GM19193 (cell line): ENCODE data around the gene MYRF.

Source experiments
- POLR2A ChIP-seq: IDR thresholded peaks from 4 replicates; pipeline ENCODE4 v1.6.1; 2011; ENCODE audit not compliant: insufficient read depth, insufficient read length; ENCODE audit errors: extremely low read depth

MYRF gene

GRCh38 chr11:61731211-61731951, 21.1 kb upstream of the MYRF start:
- TF ChIP-seq POLR2A, result no peak

DNA sequence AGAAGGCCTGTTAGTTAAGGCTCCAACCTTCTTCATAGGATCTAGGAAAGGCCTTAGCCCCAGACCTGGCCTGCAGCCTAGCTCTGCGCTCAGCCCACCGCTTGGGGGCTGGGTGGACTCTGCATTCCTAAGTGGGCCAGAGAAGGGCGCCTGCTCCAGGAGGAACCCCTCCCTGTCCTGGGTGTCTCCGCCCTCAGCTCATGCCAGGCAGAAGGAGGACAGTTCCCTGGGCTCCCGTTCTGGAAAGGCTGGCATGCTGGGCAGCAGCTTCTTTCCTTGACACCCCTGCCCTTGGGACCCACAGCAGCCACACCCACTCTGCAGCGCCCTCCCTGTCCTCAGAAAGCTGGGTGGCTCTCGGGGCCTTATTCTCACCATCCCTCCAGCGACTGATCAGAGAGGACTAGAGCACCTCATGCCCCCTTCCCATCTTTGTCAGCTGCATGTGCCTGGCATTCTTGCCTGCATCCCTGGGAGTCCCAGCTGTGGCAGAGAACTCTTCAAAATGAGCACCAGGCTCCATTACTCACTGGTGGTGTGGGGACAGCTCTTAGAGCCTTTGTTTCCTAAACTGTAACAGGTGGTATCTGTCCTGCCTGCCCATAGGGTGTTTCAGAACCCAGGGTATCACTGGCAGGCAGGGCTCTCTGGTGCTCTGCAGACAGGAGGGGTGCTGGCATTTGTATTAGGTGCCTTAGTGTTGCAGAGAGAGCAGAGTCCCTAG, 20.3 kb upstream of the MYRF start:
- no peak for TF ChIP-seq POLR2A

GRCh38 chr11:61732705-61733104, 19.7 kb upstream of the MYRF start:
- no peak for TF ChIP-seq POLR2A

DNA sequence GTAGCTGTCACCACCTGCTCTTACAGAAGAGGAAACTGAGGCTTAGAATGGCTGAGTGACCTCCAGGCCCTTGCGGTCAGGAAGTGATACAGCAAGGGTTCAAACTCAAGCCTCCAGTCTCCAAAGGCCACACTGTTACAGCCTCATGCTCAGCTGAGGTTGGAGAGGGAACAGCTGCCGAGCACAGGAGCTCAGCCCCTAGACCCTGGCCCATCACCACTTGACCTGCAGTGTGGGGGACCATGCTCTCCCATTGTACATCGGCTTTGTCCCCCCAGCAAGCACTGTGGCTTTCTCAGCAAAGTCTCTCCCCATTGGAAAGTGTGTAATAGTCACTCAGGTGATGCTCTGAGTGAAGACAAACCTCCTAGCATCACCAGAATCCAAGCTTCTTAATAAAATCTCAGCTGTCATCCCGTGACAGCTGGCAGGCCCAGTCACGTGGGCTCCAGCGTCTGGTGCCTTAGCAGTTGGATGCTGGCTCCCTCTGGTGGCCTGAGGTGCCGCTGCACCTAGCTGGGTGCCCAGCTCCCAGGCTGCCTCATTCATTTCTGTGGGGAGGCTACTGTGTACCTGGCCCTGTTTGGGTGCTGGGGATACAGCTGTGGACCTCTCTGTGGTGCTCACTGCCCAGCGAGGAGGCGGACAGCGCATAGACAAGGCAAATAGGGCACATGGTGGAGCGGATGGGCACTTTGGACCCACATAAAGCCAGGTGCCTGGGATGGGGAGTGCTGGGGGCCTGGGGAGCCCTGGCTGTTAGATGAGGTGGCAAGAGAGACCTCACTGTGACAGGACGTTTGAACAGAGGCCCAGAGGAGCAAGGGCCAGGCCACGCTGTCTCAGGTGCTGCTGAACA, 19.1 kb upstream of the MYRF start:
- TF ChIP-seq POLR2A, result no peak

- no peak for TF ChIP-seq POLR2A
These were observed 17.7 kb upstream of the MYRF start for GRCh38 chr11:61734767-61735166.

GRCh38 chr11:61735391-61735790, 17.0 kb upstream of the MYRF start:
- TF ChIP-seq POLR2A, result no peak

- no peak for TF ChIP-seq POLR2A
These were observed 16.1 kb upstream of the MYRF start for GRCh38 chr11:61736310-61736709.

GRCh38 chr11:61737131-61737530, 15.3 kb upstream of the MYRF start:
- no peak for TF ChIP-seq POLR2A

GRCh38 chr11:61737636-61738386, 14.6 kb upstream of the MYRF start:
- TF ChIP-seq POLR2A, result no peak

DNA sequence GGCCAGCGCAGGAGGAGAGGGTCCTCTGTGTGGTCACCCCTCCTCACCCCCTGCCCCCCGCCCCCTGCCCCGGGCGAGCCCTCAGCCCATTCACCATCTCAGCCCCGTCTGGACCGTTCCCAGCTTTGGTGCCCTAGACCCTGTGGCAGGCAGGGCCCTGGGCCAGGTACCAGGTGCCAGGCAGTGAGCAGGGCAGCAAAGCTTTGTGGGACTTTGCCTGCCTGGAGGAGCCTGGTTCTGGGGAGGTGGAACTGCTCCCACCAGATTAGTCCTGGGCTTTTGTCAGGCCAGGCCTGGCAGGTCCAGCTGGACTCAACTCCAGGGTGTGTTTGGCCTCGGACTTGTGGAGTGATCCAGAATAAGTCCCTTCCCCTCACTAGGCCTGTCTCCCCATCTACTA, 13.7 kb upstream of the MYRF start:
- no peak for TF ChIP-seq POLR2A

GRCh38 chr11:61739413-61739812, 13.0 kb upstream of the MYRF start:
- TF ChIP-seq POLR2A, result no peak

GRCh38 chr11:61739966-61740365, 12.5 kb upstream of the MYRF start:
- TF ChIP-seq POLR2A, result no peak

- TF ChIP-seq POLR2A, result no peak
These were observed 10.0 kb upstream of the MYRF start for GRCh38 chr11:61742391-61742790.

GRCh38 chr11:61743486-61744095, 8.8 kb upstream of the MYRF start:
- TF ChIP-seq POLR2A, result no peak
